HCT116 (cell line): ENCODE results near the gene MICAL3. TPM values are rescaled to one million over a fixed set of nuclear protein-coding genes. Genes with fewer than 3 reads are reported as not detected.

Source experiments
- ATAC-seq: fragments of 200-7000 bp; cut with Tn5 transposase; 2 replicates; pipeline ENCODE4 v1.9.1; 2020; ENCODE audit warnings: mild to moderate bottlenecking, moderate library complexity
- BruUV-seq: library from RNA; stranded (reverse); fragments of 400-500 nt; replicated peaks from 2 replicates; lab custom pipeline; 2021; lab: Mats Ljungman, UMichigan
- CTCF ChIA-PET: fragments of 300-600 bp; sonication (Branson Sonifier 250); formaldehyde crosslinking; loops from one replicate; lab custom pipeline; 2021; ENCODE audit warnings: antibody characterized with exemption; lab: Charles Lee
- POLR2A ChIA-PET: fragments of 300-600, 350-600 bp; sonication (Branson Sonifier 250); formaldehyde crosslinking; loops from one replicate; lab custom pipeline; 2021; ENCODE audit warnings: antibody characterized with exemption; lab: Charles Lee
- RAD21 ChIA-PET, 2 experiments: fragments of 300-600 bp; sonication (Branson Sonifier 250); formaldehyde crosslinking; loops; one replicate each; lab custom pipeline; 2023; ENCODE audit warnings: low total read pairs in 2 of 2; ENCODE audit not compliant: uncharacterized antibody in 2 of 2, unreplicated experiment in 2 of 2, low non-redundant PET in 1 of 2; lab: Charles Lee
- DNase-seq: peaks from one replicate; pipeline ENCODE4 v3.0.0-alpha.2; 2010; ENCODE audit warnings: low read depth, low spot score
- H2AFZ ChIP-seq: fragments of 200-600 bp; shearing (Covaris generic), sonication (generic); 2 replicates; pipeline ENCODE4 v1.6.1; 2017; ENCODE audit warnings: low read depth, mixed run types, mixed read lengths, antibody characterized with exemption, low read length; ENCODE audit not compliant: poor library complexity, severe bottlenecking
- H3K27ac ChIP-seq: 2 replicates; pipeline ENCODE4 v1.5.1; 2012; ENCODE audit warnings: low read depth, low read length
- H3K27me3 ChIP-seq: fragments of 200-600 bp; sonication (generic); 2 replicates; pipeline ENCODE4 v1.6.1; 2016; ENCODE audit warnings: mixed run types, low read length, mixed read lengths; ENCODE audit not compliant: insufficient read depth
- H3K36me3 ChIP-seq, 2 experiments: fragments of 200-500 bp in 1 of 2; fragments of 200-600 bp in 1 of 2; sonication (Bioruptor generic) in 1 of 2; sonication (generic) in 1 of 2; 2 replicates each; pipeline versions ENCODE4 v1.5.1 to v1.6.1; 2014 to 2016; ENCODE audit warnings: low read length in 2 of 2, inconsistent platforms in 1 of 2, mixed read lengths in 1 of 2, mixed run types in 1 of 2; ENCODE audit not compliant: insufficient read depth in 2 of 2, control insufficient read depth in 1 of 2
- H3K4me1 ChIP-seq, 2 experiments: fragments of 200-600 bp in 1 of 2; sonication (generic) in 1 of 2; 2 replicates each; pipeline versions ENCODE4 v1.5.1 to v1.6.1; 2012 to 2017; ENCODE audit warnings: low read length in 2 of 2, inconsistent platforms in 1 of 2, mild to moderate bottlenecking in 1 of 2, mixed read lengths in 1 of 2, mixed run types in 1 of 2, moderate library complexity in 1 of 2; ENCODE audit not compliant: insufficient read depth in 2 of 2, control insufficient read depth in 1 of 2
- H3K4me2 ChIP-seq: fragments of 200-600 bp; sonication (generic); 2 replicates; pipeline ENCODE4 v1.6.1; 2017; ENCODE audit warnings: mixed run types, low read length, mixed read lengths
- H3K4me3 ChIP-seq, 2 experiments: fragments of 200-600 bp in 1 of 2; sonication (generic) in 1 of 2; replicated peaks in 1 of 2; 2 replicates each; pipeline ENCODE4 v1.5.1; 2011 to 2016; ENCODE audit warnings: low read length in 2 of 2, control low read depth in 1 of 2, low read depth in 1 of 2, mild to moderate bottlenecking in 1 of 2, mixed read lengths in 1 of 2, mixed run types in 1 of 2
- H3K79me2 ChIP-seq: fragments of 200-600 bp; sonication (generic); 2 replicates; pipeline ENCODE4 v1.6.1; 2017; ENCODE audit warnings: mild to moderate bottlenecking, mixed run types, low read length, moderate library complexity, mixed read lengths; ENCODE audit not compliant: insufficient read depth
- H3K9ac ChIP-seq: fragments of 200-600 bp; sonication (generic); 2 replicates; pipeline ENCODE4 v1.6.1; 2016; ENCODE audit warnings: low read length, mixed read lengths
- H3K9me2 ChIP-seq: fragments of 200-600 bp; sonication (generic), shearing (Covaris generic); 2 replicates; pipeline ENCODE4 v1.6.1; 2017; ENCODE audit warnings: mixed run types, mild to moderate bottlenecking, moderate library complexity; ENCODE audit not compliant: insufficient read depth
- H3K9me3 ChIP-seq, 2 experiments: fragments of 200-500 bp in 1 of 2; fragments of 200-600 bp in 1 of 2; sonication (Bioruptor generic) in 1 of 2; sonication (generic) in 1 of 2; 2 replicates each; pipeline ENCODE4 v1.6.1; 2014 to 2017; ENCODE audit warnings: low read length in 2 of 2, mixed read lengths in 2 of 2, inconsistent platforms in 1 of 2, low read depth in 1 of 2, mild to moderate bottlenecking in 1 of 2, mixed run types in 1 of 2, moderate library complexity in 1 of 2; ENCODE audit not compliant: control insufficient read depth in 1 of 2, insufficient read depth in 1 of 2
- H4K20me1 ChIP-seq: fragments of 200-600 bp; sonication (generic), shearing (Covaris generic); 2 replicates; pipeline ENCODE4 v1.6.1; 2017; ENCODE audit warnings: mixed run types, mild to moderate bottlenecking, moderate library complexity; ENCODE audit not compliant: insufficient read depth
- ATF3 ChIP-seq: IDR thresholded peaks from 2 replicates; pipeline ENCODE4 v1.6.1; 2012
- CEBPB ChIP-seq: IDR thresholded peaks from 2 replicates; pipeline ENCODE4 v1.6.1; 2012; ENCODE audit warnings: low read depth
- CTCF ChIP-seq, 3 experiments: fragments of 200-600 bp in 1 of 3; sonication (generic) in 1 of 3; IDR thresholded peaks in 2 of 3; conservative IDR thresholded peaks in 1 of 3; 2 replicates each; pipeline ENCODE4 v1.5.1; 2012 to 2017; ENCODE audit warnings: low read depth in 2 of 3, low read length in 2 of 3, antibody characterized with exemption in 1 of 3, borderline replicate concordance in 1 of 3, control low read depth in 1 of 3, mild to moderate bottlenecking in 1 of 3, mixed read lengths in 1 of 3, mixed run types in 1 of 3, moderate library complexity in 1 of 3; ENCODE audit not compliant: insufficient read depth in 1 of 3
- EGR1 ChIP-seq: IDR thresholded peaks from 2 replicates; pipeline ENCODE4 v1.6.1; 2012; ENCODE audit warnings: low read depth
- EZH2 ChIP-seq: fragments of 200-600 bp; sonication (generic); IDR thresholded peaks from 2 replicates; pipeline ENCODE4 v1.6.1; 2017; ENCODE audit warnings: antibody characterized with exemption, mixed run types
- FOSL1 ChIP-seq: IDR thresholded peaks from 2 replicates; pipeline ENCODE4 v1.6.1; 2012; ENCODE audit warnings: low read depth
- JUND ChIP-seq: IDR thresholded peaks from 2 replicates; pipeline ENCODE4 v1.6.1; 2012
- MAX ChIP-seq: IDR thresholded peaks from 2 replicates; pipeline ENCODE4 v1.6.1; 2012
- POLR2AphosphoS5 ChIP-seq: IDR thresholded peaks from 2 replicates; pipeline ENCODE4 v1.6.1; 2011; ENCODE audit warnings: mild to moderate bottlenecking, low read depth, low read length, moderate library complexity
- REST ChIP-seq: IDR thresholded peaks from 2 replicates; pipeline ENCODE4 v1.6.1; 2012; ENCODE audit warnings: low read depth
- SP1 ChIP-seq: IDR thresholded peaks from 2 replicates; pipeline ENCODE4 v1.6.1; 2012; ENCODE audit warnings: low read depth
- SRF ChIP-seq: IDR thresholded peaks from 2 replicates; pipeline ENCODE4 v1.6.1; 2012; ENCODE audit warnings: low read depth
- TCF7L2 ChIP-seq: IDR thresholded peaks from 2 replicates; pipeline ENCODE4 v1.7.0; 2011; ENCODE audit warnings: borderline replicate concordance, inconsistent platforms; ENCODE audit not compliant: insufficient read depth, insufficient read length; ENCODE audit errors: extremely low read depth
- ZBTB33 ChIP-seq: IDR thresholded peaks from 2 replicates; pipeline ENCODE4 v1.6.1; 2011; ENCODE audit warnings: mild to moderate bottlenecking, low read length, moderate library complexity; ENCODE audit not compliant: insufficient replicate concordance; ENCODE audit errors: extremely low read depth
- ZNF274 ChIP-seq: fragments of 200-500 bp; sonication (Bioruptor generic); IDR thresholded peaks from 2 replicates; pipeline ENCODE4 v1.6.1; 2014; ENCODE audit warnings: mild to moderate bottlenecking, low read depth, low read length, inconsistent platforms
- intact Hi-C: fragments of 100-400 bp; cut with micrococcal nuclease; formaldehyde crosslinking; loops from 2 replicates; pipeline ENCODE4 v1.10.0; 2022
- total RNA-seq: library from RNA; stranded (reverse); gene quantifications from one replicate; pipeline ENCODE4 v1.2.1, GENCODE V29; 2021; ENCODE audit not compliant: unreplicated experiment

Gene MICAL3
- total RNA-seq, 1 experiment from 2014 or later: 30.8 TPM

GRCh38 chr22:18042685-18043084 lies 18.3 kb upstream of the MICAL3 start:
- Histone ChIP-seq H3K9me3 (no peaks in the 10 kb centered on the region), H3K4me1 (peaks cover 2 to 6% of the 10 kb centered on the region in 2 experiments; a peak in 2 of 4 replicates), H2AFZ (no peak overlapping the region), H3K27me3 (no peaks in the 10 kb centered on the region), H3K36me3 (no peaks in the 10 kb centered on the region), H3K4me2 (no peak overlapping the region), H3K27ac (no peak overlapping the region), H3K4me3 (no peak overlapping the region), H3K9ac (no peak overlapping the region), H4K20me1 (no peaks in the 10 kb centered on the region), H3K9me2 (no peaks in the 10 kb centered on the region), H3K79me2 (no peaks in the 10 kb centered on the region)
- ChIA-PET RAD21 (no interaction called here), CTCF (interaction anchor here (0.7 kb wide), 1 partner anchor 33 kb away, joined by 3 read pairs; no protein-coding TSS in a partner anchor), POLR2A (no interaction called here)
- no peak for DNase-seq
- intact Hi-C loops: no loop called here
- TF ChIP-seq POLR2AphosphoS5 (no peak), FOSL1 (no peak), TCF7L2 (no peak), MAX (no peak), JUND (no peak), ATF3 (no peak), ZBTB33 (no peak), EGR1 (no peak), SP1 (no peak), EZH2 (no peak), REST (no peak), ZNF274 (no peak), CEBPB (no peak), CTCF (IDR thresholded peaks at IDR 0.05 in 2 of 3, conservative IDR thresholded peaks at IDR 0.05 in 1 of 3; ENCODE audit: borderline replicate concordance in 1 of 3, insufficient read depth in 1 of 3, low read depth in 2 of 3, low read length in 2 of 3) (no peak), SRF (no peak)
- BruUV-seq: no TSS peak
- ATAC-seq: no peak
